ENCODE results near the gene IFNGR1. TPM values are rescaled to one million over a fixed set of nuclear protein-coding genes. Genes with fewer than 3 reads are reported as not detected.

Gene IFNGR1
- total and polyA plus RNA-seq, 8 donors: 70.9 to 171 (median 76.7) TPM

GRCh38 chr6:137182654-137183073 lies 36.5 kb downstream of the IFNGR1 start:
- no peaks in the 10 kb centered on the region for H3K4me1 ChIP-seq
- DNase-seq: no peak
- no peak for TF ChIP-seq CTCF (IDR thresholded peaks at IDR 0.05)
- H3K27ac ChIP-seq: no peak overlapping the region
- no peak overlapping the region for H3K4me3 ChIP-seq
- no peaks in the 10 kb centered on the region for H3K27me3 ChIP-seq
- H3K36me3 ChIP-seq: no peaks in the 10 kb centered on the region
- H3K9me3 ChIP-seq: peaks cover 3 to 76% of the 10 kb centered on the region in 2 donors
- no peak for ATAC-seq
- intact Hi-C loops (cut with DNase I): no loop called here

GRCh38 chr6:137181891-137182653 lies 37.1 kb downstream of the IFNGR1 start:
- TF ChIP-seq CTCF (IDR thresholded peaks at IDR 0.05): no peak
- Histone ChIP-seq H3K9me3 (peaks cover 3 to 70% of the 10 kb centered on the region in 2 donors), H3K27me3 (no peaks in the 10 kb centered on the region), H3K27ac (peak overlapping the region in 1 of 2 donors; percentile 24), H3K36me3 (no peaks in the 10 kb centered on the region), H3K4me3 (no peak overlapping the region), H3K4me1 (no peaks in the 10 kb centered on the region)
- ATAC-seq (no peak), DNase-seq (no peak)
- intact Hi-C loops (cut with DNase I): no loop called here

GRCh38 chr6:137177611-137178010 lies 41.6 kb downstream of the IFNGR1 start:
- TF ChIP-seq CTCF (IDR thresholded peaks at IDR 0.05): no peak
- H3K4me3 ChIP-seq: no peak overlapping the region
- intact Hi-C loops (cut with DNase I): no loop called here
- no peaks in the 10 kb centered on the region for H3K27me3 ChIP-seq
- no peak for DNase-seq
- H3K9me3 ChIP-seq: peaks cover 0 to 27% of the 10 kb centered on the region in 2 donors
- H3K27ac ChIP-seq: no peak overlapping the region
- H3K4me1 ChIP-seq: no peaks in the 10 kb centered on the region
- H3K36me3 ChIP-seq: no peaks in the 10 kb centered on the region
- no peak for ATAC-seq

GRCh38 chr6:137176729-137177128 lies 42.5 kb downstream of the IFNGR1 start:
- intact Hi-C loops (cut with DNase I): no loop called here
- ATAC-seq (no peak), DNase-seq (no peak)
- Histone ChIP-seq H3K27me3 (no peaks in the 10 kb centered on the region), H3K4me3 (no peak overlapping the region), H3K9me3 (peaks cover 0 to 18% of the 10 kb centered on the region in 2 donors), H3K4me1 (no peaks in the 10 kb centered on the region), H3K36me3 (no peaks in the 10 kb centered on the region), H3K27ac (no peak overlapping the region)
- no peak for TF ChIP-seq CTCF (IDR thresholded peaks at IDR 0.05)

GRCh38 chr6:137175868-137176245 lies 43.3 kb downstream of the IFNGR1 start:
- H3K27ac ChIP-seq: no peak overlapping the region
- DNase-seq (no peak), ATAC-seq (no peak)
- H3K4me1 ChIP-seq: no peaks in the 10 kb centered on the region
- TF ChIP-seq CTCF (IDR thresholded peaks at IDR 0.05): no peak
- peaks cover 0 to 10% of the 10 kb centered on the region in 2 donors for H3K9me3 ChIP-seq
- H3K27me3 ChIP-seq: no peaks in the 10 kb centered on the region
- H3K4me3 ChIP-seq: no peak overlapping the region
- H3K36me3 ChIP-seq: no peaks in the 10 kb centered on the region
- intact Hi-C loops (cut with DNase I): no loop called here

Data from left lung (tissue), 10 donors.